SK-N-MC (cell line): ENCODE measurements around the gene DCDC2.
"Not testable (repeated sequence)": the region's sequence is repeated elsewhere in the genome, so short reads cannot be mapped to it uniquely, and the experiment has no call there.

Experiments
- DNase-seq: peaks from one replicate; pipeline ENCODE4 v3.0.0-alpha.2; 2011; ENCODE audit warnings: low read depth, low spot score
- H3K27ac ChIP-seq: fragments of 200-600 bp; sonication (generic); 2 replicates; pipeline ENCODE4 v1.5.1; 2016; ENCODE audit warnings: mixed run types
- H3K36me3 ChIP-seq: fragments of 200-600 bp; sonication (generic); 2 replicates; pipeline ENCODE4 v1.6.1; 2017; ENCODE audit warnings: antibody characterized with exemption, low read length, mixed read lengths; ENCODE audit not compliant: insufficient read depth
- H3K4me3 ChIP-seq: fragments of 200-600 bp; sonication (generic); 2 replicates; pipeline ENCODE4 v1.5.1; 2016
- H3K9ac ChIP-seq: fragments of 200-600 bp; sonication (generic); 2 replicates; pipeline ENCODE4 v1.8.0; 2017; ENCODE audit warnings: mixed run types, mixed read lengths; ENCODE audit not compliant: insufficient read length
- H3K9me3 ChIP-seq: fragments of 200-600 bp; sonication (generic); 2 replicates; pipeline ENCODE4 v1.6.1; 2017; ENCODE audit warnings: low read depth, mild to moderate bottlenecking, antibody characterized with exemption, low read length, moderate library complexity, mixed read lengths
- EZH2 ChIP-seq: fragments of 200-600 bp; sonication (generic); IDR thresholded peaks from one replicate; pipeline ENCODE4 v1.6.1; 2017; ENCODE audit warnings: antibody characterized with exemption
- FOXP2 ChIP-seq: optimal IDR thresholded peaks from 2 replicates; pipeline ENCODE3; 2011; ENCODE audit warnings: mild to moderate bottlenecking, moderate library complexity; ENCODE audit not compliant: insufficient read depth; ENCODE audit errors: extremely low read length, control extremely low read depth
- POLR2AphosphoS5 ChIP-seq: IDR thresholded peaks from 2 replicates; pipeline ENCODE4 v1.6.1; 2012; ENCODE audit warnings: mild to moderate bottlenecking, low read depth, low read length, borderline replicate concordance

DCDC2 gene

DNA sequence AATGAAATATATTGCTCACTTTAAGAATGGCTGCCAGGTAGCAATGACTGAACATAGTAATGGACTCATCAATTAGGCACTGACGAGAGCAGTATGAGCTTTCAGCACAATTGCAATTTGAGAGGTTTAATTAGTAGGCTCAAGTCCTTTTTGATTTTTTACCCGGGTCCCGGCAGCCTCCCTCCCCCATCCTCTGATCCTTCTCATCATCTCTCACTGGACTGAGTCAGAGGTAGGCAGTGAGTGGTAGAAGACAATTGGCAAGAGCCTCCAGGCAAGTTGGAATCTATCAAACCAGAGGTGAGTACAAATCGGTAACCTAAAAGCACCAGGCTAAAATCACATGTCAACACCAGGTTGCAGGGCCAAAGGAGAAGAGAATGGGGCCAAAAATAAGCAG is 107.9 kb downstream of the DCDC2 start:
- H3K9me3 ChIP-seq, result no peaks in the 10 kb centered on the region
- no peak for DNase-seq
- TF ChIP-seq POLR2AphosphoS5 (no peak), EZH2 (no peak), FOXP2 (no peak)
- no peak overlapping the region for H3K4me3 ChIP-seq
- H3K36me3 ChIP-seq, result 0 out of 2 replicates have a peak, but pooled peaks cover 7% of the 10 kb centered on the region
- H3K9ac ChIP-seq, result no peak overlapping the region
- H3K27ac ChIP-seq, result no peak overlapping the region

DNA sequence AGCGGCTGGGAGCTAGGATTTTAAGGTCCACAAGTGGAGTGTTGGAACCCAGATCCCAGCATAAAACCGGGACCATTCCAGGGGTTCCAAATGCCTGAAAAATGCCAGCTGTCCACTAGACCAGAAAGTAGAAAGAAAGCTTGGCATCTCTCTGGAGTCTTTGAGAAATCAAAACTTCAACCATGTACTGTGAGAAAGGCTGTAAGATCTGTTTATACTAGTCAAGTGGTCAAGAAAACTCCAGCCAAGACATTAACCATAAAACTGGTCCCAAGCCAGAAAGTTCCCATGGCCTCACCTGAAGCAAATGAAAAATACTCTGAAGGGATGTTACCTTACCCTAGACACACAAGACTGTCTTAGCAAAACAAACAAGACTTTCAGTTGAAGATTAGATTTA is 112.6 kb downstream of the DCDC2 start:
- Histone ChIP-seq H3K9ac (no peak overlapping the region), H3K4me3 (no peak overlapping the region), H3K27ac (no peak overlapping the region), H3K36me3 (no peaks in the 10 kb centered on the region), H3K9me3 (no peaks in the 10 kb centered on the region)
- no peak for DNase-seq
- TF ChIP-seq POLR2AphosphoS5 (no peak), FOXP2 (no peak)

DNA sequence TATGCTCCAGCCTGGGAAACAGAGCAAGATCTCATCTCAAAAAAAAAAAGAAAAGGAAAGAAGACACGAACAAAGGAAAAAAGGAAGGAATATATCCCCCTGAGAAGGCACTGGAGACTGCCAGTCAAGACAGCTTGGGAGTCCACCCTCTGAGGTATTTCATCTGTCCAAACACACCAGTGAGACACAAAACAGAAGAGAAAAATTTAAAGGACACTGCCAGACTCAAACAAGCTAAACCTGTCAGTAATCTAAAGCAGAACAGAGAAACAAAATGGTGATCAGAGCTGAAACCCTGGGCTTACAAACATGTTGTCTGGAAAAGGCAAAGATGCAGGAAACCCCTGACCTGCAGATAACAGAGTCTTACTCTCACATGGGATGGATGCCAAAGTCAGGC is 114.9 kb downstream of the DCDC2 start:
- Histone ChIP-seq H3K9ac (no peak overlapping the region), H3K9me3 (no peaks in the 10 kb centered on the region), H3K4me3 (no peak overlapping the region), H3K36me3 (no peaks in the 10 kb centered on the region), H3K27ac (no peak overlapping the region)
- no peak for TF ChIP-seq FOXP2
- no peak for TF ChIP-seq EZH2
- no peak for TF ChIP-seq POLR2AphosphoS5
- no peak for DNase-seq

DNA sequence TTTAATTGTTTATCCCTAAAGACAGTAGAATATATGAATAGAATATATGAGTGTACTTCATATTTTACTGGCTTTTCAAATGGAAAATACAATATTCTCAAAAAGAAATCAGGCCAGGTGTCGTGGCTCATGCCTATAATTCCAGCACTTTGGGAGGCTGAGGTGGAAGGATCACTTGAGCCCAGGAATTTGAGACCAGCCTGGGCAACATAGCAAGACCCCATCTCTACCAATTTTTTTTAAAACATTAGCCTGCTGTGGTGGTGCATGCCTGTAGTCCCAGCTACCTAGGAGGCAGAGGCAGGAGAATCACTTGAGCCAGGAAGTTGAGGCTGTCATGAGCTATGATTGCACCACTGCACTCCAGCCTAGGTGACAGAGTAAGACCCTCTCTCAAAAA is 116.1 kb downstream of the DCDC2 start:
- not testable (repeated sequence) for H3K9ac ChIP-seq, H3K4me3 ChIP-seq, H3K36me3 ChIP-seq, DNase-seq, H3K9me3 ChIP-seq, H3K27ac ChIP-seq

DNA sequence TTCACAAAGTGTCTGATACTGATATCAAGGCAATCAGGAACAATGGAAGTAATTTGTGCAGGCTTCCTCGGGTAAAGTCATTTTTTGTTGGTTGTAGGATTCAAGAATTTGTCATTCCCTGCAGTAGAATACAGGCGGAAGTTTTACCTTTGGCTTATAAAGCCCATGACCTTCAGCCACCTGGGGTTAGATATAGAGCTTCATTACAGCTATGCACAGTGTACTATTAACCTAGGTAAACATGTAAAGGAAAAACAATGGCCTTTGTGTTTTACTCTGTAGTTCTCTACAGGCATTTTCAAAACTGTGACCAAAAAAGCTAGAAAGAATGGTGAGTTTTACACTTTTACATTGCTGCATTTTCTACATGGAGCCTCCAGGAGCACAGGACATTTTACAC is 116.9 kb downstream of the DCDC2 start:
- no peak overlapping the region for H3K9ac ChIP-seq
- no peak for DNase-seq
- H3K4me3 ChIP-seq, result no peak overlapping the region
- no peaks in the 10 kb centered on the region for H3K36me3 ChIP-seq
- no peaks in the 10 kb centered on the region; the same call in 1 of the 2 replicates for H3K9me3 ChIP-seq
- no peak for TF ChIP-seq EZH2
- no peak overlapping the region for H3K27ac ChIP-seq

DNA sequence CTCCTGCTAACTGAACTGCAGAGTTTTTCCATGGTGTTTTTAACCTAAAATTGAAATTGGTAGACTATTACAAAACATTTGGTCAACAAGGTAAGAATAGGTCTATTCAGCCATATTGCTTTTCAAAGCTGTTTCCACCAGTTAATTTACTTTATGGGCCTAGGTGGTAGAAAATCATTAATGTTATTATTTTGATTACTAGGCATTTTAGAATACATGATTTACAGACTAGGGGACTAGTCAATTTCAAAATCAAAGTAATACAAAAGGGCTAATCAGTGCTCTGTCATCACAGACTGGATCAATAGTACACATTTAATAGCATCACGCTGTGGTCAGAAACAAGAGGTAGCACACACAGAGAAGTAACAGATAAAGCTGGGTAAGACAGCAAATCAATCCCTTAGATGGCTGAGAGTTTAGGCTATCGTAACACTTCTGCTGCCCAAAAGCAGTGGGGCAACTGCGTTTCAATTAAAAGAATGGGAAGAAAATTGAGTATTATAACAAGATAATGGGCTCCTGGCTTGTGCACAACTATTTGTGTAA is 117.4 kb downstream of the DCDC2 start:
- Histone ChIP-seq H3K27ac (no peak overlapping the region), H3K9me3 (no peaks in the 10 kb centered on the region; the same call in 1 of the 2 replicates), H3K9ac (no peak overlapping the region), H3K4me3 (no peak overlapping the region), H3K36me3 (no peaks in the 10 kb centered on the region)
- no peak for DNase-seq
- TF ChIP-seq EZH2 (no peak), FOXP2 (no peak), POLR2AphosphoS5 (no peak)

DNA sequence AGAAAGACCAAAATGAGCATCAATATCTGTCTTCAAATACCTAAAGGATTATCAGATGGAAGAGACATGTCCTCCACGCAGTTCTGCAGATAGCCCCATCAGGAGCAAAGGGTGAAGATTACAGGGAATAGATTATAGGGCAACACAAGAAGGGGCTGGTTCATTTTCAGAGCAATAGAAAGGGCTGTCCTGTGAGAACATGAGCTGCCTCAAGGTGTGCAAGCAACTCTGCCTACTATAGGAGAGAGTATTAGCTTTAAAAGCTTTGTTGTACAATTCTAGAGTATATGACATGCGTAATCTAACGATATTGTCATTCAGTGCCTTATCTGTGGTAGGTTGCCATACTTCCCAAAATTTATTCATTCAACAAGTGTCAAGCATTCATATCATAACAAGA is 119.2 kb downstream of the DCDC2 start:
- no peak overlapping the region for H3K9ac ChIP-seq
- DNase-seq, result no peak
- no peak overlapping the region for H3K27ac ChIP-seq
- H3K9me3 ChIP-seq, result no peaks in the 10 kb centered on the region; the same call in 1 of the 2 replicates
- TF ChIP-seq POLR2AphosphoS5, result no peak
- TF ChIP-seq EZH2, result no peak
- TF ChIP-seq FOXP2, result no peak
- H3K36me3 ChIP-seq, result no peaks in the 10 kb centered on the region
- H3K4me3 ChIP-seq, result no peak overlapping the region

DNA sequence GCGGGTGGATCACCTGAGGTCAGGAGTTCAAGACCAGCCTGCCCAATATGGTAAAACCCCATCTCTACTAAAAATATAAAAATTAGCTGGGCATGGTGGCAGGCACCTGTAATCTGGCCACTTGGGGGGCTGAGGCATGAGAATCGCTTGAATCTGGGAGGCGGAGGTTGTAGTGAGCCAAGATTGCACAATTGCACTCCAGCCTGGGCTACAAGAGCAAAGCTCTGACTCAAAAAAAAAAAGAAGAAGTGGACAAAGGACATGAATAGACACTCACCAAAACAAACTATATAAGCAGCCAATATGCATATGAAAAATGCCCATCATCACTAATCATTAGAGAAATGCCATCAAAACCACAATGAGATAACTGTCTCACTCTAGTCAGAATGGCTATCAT is 121.1 kb downstream of the DCDC2 start:
- H3K27ac ChIP-seq, H3K36me3 ChIP-seq, H3K4me3 ChIP-seq, H3K9ac ChIP-seq, H3K9me3 ChIP-seq, DNase-seq: not testable (repeated sequence)

DNA sequence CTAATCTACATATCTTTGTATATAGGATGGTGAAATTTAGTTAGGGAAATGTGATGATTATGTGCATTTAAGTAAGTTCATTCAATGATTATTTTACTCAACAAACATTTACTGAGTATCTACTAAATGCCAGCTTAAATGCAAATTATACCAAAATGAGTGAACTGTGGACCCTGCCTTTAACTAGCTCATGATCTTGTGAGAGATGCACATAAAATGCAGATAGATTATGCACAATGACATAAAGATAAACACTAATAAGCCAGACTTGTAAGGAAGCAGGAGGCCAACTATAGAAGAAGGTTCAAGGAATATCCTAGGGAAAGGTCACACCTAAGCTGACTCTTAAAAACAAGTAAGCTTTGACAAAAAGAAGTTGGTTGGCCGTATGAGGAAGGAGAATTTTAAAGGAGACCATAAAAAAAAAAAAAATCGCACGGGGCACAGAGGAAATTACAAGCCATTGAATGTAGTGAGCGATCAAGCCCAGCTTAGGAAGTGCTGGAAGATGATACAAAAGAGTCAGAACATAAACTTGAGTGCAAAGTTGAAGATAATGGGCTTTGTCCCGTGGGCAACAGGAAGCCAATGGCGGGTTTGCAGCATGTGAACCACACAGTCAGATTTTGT is 123.9 kb downstream of the DCDC2 start:
- Histone ChIP-seq H3K4me3 (no peak overlapping the region), H3K36me3 (no peaks in the 10 kb centered on the region), H3K9ac (no peak overlapping the region)

More for the DNA sequence above, 123.9 kb downstream of the DCDC2 start:
- Histone ChIP-seq H3K9me3 (no peaks in the 10 kb centered on the region; the same call in 1 of the 2 replicates), H3K27ac (no peak overlapping the region)
- TF ChIP-seq POLR2AphosphoS5 (no peak), EZH2 (no peak), FOXP2 (no peak)
- no peak for DNase-seq
